Eye (tissue), 1 donor: ENCODE results near the gene SOBP.
"Not testable (repeated sequence)": the region's sequence is repeated elsewhere in the genome, so short reads cannot be mapped to it uniquely, and the experiment has no call there.

Experiments
- DNase-seq: peaks from one replicate; pipeline ENCODE4 v3.0.0-alpha.2; 2015

Gene SOBP

GRCh38 chr6:107524626-107525025 lies 34.7 kb downstream of the SOBP start:
- no peak for DNase-seq

- DNase-seq: no peak
These were observed 42.0 kb downstream of the SOBP start for GRCh38 chr6:107531868-107532267.

- DNase-seq: no peak
These were observed 42.8 kb downstream of the SOBP start for GRCh38 chr6:107532706-107533105.

- no peak for DNase-seq
These were observed 43.6 kb downstream of the SOBP start for GRCh38 chr6:107533415-107534059.

GRCh38 chr6:107534571-107535141 lies 44.7 kb downstream of the SOBP start:
- no peak for DNase-seq

- no peak for DNase-seq
These were observed 45.7 kb downstream of the SOBP start for GRCh38 chr6:107535626-107536025.

GRCh38 chr6:107536180-107536961 lies 46.5 kb downstream of the SOBP start:
- no peak for DNase-seq

GRCh38 chr6:107537559-107537958 lies 47.6 kb downstream of the SOBP start:
- no peak for DNase-seq

- DNase-seq: no peak
These were observed 49.0 kb downstream of the SOBP start for GRCh38 chr6:107538856-107539387.

- peak; percentile 69 for DNase-seq
These were observed 49.5 kb downstream of the SOBP start for GRCh38 chr6:107539409-107539808.

- no peak for DNase-seq
These were observed 50.0 kb downstream of the SOBP start for GRCh38 chr6:107539849-107540464.

GRCh38 chr6:107540465-107540857 lies 50.5 kb downstream of the SOBP start:
- peak; percentile 77 for DNase-seq

- no peak for DNase-seq
These were observed 52.3 kb downstream of the SOBP start for GRCh38 chr6:107542192-107542668.

GRCh38 chr6:107543088-107543487 lies 53.2 kb downstream of the SOBP start:
- DNase-seq: no peak

- DNase-seq: no peak
These were observed 53.6 kb downstream of the SOBP start for GRCh38 chr6:107543567-107543966.

GRCh38 chr6:107545763-107546162 lies 55.8 kb downstream of the SOBP start:
- no peak for DNase-seq

- DNase-seq: no peak
These were observed 57.0 kb downstream of the SOBP start for GRCh38 chr6:107546691-107547450.

- no peak for DNase-seq
These were observed 57.5 kb downstream of the SOBP start for GRCh38 chr6:107547451-107547840.

- DNase-seq: no peak
These were observed 60.4 kb downstream of the SOBP start for GRCh38 chr6:107550241-107550840.

- DNase-seq: no peak
These were observed 61.0 kb downstream of the SOBP start for GRCh38 chr6:107550906-107551305.

- DNase-seq: not testable (repeated sequence)
These were observed 63.2 kb downstream of the SOBP start for GRCh38 chr6:107553121-107553520.

- DNase-seq: peak; percentile 48
These were observed 64.4 kb downstream of the SOBP start for GRCh38 chr6:107554326-107554725.
